ENCODE measurements around the gene SRSF11.
A peak's percentile ranks its signal among the peaks of the same experiment; 100 is the strongest.

Gene SRSF11

DNA sequence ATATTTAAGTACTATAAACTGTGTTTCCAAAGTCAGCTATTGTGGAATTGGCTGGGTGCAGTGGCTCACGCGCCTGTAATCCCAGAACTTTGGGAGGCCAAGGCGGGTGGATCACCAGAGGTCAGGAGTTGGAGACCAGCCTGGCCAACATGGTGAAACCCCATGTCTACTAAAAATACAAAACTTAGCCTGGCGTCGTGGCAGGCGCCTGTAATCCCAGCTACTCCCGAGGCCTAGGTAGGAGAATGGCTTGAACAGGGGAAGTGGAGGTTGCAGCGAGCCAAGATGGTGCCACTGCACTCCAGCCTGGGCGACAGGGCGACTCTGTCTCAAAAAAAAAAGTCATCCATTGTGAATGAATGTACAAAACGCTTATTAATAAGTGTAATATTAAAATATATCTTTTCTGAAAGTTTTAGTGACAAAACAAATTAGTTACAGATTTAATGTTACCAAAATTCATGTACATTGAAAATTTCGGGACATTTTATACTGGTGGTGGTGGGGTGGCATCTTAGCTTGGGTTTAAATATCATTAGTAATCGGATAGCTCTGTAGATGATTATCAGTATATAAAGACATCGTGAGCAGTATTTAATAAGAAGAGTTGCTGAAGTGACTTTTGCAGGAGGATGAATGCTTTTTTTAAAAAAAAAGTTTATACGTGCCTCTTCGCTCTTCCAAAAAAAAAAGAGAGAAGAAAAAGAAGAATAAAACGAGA, 503 bp upstream of the SRSF11 start:
- no peak for DNase-seq (ENCODE audit: low read depth)

DNA sequence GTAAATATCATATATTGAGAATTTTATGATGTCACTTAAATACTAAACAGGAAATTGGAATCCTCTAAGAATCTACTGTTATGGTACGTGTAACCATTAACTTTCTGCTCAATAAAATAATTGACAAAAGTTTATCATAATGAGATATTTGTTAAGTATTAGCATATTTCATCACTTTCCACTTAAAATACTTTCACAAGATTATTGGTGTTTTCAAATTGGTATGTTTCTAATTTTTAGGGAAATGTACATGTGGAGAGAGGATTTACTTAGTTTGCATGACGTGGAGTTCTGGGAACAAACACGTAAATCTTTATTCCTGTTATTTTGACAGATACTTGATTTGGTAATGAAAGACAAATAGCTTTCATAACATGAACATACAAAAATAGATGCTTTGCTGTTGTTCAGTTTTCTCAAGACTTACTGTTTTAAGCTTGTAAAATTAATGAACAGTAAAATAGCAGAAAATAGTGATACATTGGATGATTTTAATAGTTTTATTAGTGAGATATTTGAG, 1.6 kb downstream of the SRSF11 start:
- no peak for DNase-seq (ENCODE audit: low read depth)

DNA sequence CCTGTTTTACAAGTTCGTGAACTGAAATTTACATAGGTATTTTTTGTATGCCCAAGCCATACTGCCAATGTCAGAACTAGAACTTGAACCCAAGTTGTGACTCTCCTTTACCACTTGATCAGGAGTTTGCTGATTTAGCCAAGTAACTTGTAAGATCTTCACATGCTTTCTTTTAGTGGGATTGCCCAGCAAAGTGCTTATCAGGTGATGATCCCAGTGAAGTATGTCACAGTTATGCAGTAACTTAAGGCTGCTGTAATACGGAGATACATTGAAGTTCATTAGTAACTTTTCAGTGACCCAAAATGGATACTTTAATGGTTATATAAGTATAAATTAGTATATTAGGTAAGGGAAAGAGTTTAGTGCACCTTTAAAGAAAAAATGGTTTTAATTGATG, 3.8 kb downstream of the SRSF11 start:
- no peak for DNase-seq (ENCODE audit: low read depth)

DNA sequence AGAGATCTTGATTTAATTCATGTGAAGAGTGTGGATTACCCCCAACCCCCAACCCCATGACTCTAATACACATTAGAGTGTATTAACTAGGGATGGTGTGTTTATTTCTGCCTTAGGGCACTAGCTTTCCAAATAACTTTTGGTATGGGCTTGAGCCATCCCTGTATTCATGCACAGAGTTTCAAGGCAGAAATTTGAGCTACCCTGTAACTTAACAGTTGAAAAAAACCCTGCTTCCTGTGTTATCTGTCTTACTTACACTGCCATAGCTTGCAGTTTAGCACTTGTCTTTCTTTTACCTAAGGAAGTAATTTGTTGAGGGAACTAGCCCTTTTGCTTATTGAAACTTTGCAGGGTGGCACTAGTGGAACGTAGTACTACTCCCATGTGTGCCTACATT, 6.3 kb downstream of the SRSF11 start:
- DNase-seq (ENCODE audit: low read depth) = peak; percentile 29

DNA sequence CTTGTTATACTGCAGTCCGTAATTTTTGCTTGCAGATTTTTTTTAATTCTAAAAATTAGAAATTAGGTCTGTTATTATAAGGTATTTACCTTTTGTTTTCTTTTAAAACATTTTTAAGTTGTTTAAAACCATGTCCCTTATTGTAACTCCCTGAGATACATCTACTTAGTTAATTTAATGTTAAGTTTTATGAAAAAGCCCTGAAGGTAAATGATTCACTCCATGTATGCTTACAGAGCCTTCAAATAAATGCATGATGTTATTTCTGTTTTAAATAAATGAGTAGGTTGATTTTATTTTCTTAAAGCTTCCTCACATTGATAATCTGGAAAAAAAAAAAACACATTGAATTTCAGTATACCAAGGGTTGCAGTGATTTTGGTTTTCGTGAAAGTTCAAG, 7.5 kb downstream of the SRSF11 start:
- no peak for DNase-seq (ENCODE audit: low read depth)

DNA sequence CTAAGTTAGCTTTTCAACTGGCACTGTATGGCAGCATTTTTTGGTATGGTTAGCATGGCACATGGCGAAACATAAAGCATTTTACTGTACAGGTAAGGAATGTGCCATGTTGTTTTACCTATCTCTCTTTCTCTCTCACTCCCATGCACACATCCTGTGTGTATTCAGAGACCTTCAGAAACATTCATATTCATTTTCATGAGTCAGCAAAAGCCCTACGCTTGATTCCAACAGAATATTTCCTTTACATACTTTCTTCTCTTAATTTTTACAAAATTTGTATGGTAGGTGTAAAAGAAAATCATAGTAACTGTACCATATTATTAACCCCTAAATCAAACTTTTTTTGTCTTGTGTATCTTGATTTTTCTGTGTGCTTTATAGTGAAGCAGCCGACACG, 10.3 kb downstream of the SRSF11 start:
- no peak for DNase-seq (ENCODE audit: low read depth)

DNA sequence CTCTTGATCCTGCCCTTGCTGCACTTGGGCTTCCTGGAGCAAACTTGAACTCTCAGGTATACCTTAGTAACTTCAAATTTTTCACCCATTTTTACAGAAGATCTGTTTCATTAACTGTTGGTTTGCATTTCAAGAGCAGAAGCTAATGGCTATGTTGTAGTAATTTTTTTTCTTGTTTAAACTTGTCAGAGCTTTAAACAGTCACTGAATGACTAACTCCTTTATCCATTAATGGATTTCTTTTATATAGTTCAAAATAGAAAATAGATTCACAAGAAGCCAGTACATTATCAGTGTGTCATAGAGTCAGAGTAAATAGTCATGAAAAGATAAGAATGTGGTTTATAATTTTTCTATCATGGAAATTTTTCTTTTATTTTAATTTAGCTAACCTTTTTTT, 13.6 kb downstream of the SRSF11 start:
- no peak for DNase-seq (ENCODE audit: low read depth)

DNA sequence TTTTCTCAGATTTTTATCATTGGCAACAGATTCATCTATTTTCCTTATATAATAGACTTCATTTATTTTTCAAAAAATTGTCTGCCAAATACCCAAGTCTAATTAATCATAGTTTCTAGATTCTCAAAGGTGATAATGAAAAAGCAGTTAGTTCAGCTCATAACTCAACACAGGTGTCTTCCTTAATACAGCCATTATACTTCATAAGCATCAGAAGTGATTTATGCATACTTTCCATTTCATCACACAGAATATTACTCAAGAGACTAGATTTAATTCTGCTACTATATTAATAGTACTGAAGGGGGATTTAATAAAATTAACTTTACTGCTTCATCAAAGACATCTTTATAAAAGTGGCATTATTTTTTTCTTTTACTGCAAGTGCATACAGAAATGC, 18.8 kb downstream of the SRSF11 start:
- no peak for DNase-seq (ENCODE audit: low read depth)

DNA sequence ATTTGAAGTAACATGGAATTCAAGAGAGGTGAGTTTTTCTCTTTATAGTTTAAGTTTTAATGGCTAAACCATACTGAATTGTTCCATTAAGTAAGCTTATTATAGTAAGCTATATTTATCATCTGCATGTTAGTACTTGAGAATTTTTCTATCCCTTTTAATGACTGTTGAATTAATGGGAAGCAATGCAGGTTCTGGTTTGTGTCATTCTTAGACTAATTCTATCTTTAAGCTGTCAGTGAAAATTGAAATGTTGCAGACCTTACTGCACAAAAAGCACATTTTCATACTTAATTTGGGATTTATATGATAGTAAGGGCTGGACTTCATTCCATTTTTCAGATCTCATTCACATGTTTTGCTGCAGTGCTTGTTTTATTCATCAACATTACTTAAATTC, 25.9 kb downstream of the SRSF11 start:
- DNase-seq (ENCODE audit: low read depth) = no peak

DNA sequence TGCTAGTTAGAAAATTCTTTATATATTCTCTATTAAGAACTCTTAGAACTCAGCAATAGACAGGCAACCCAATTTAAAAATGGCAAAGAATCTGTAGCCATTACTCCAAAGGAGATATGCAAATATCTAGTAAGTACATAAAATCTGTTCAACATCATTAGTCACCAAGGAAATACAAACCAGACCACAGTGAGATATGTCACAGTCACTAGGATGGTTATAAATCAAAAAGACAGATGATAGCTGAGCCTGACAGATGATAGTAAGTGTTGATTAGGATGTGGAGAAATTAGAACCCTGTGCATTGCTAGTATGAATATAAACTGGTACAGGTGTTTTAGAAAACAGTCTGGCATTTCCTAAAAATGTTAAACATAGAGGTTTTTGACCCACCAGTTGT, 26.6 kb downstream of the SRSF11 start:
- DNase-seq (ENCODE audit: low read depth) = peak; percentile 17

DNA sequence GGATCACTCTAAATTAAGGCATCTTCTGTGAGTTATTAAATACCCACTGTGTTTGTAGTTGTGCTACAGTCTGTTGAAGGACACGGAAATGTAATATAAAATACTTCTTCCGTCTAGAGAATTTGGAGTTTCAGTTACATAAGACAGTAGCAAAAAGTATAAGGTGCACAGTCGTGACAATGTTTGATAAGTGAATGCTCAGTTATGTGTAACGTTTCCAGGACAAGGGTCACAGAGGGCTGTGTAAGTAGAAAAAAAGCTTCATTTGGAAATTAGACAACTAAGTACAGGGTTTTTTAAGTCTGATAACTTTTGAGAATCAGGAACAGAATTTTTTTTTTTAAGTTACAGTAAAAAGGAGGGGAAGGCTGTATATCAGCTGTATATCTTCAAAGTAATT, 27.5 kb downstream of the SRSF11 start:
- no peak for DNase-seq (ENCODE audit: low read depth)

DNA sequence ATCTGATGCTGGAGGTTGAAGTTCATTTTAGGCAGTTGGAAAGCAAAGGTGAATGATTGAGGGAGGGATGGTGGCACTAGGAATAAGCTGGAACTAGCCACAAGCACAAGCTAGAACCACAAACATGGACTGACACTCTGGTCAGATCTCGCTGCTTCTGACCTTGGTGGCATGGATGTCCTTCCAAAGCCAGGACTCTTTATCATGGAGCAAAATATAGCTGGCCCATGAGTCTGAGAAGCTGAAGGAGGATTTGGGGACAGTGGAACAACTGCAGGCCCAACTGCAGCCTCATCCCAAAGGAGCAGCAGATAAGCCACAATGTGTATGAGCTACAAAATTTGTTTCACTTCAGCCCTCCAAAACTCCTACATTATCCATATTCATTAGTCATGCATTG, 35.5 kb downstream of the SRSF11 start:
- no peak for DNase-seq (ENCODE audit: low read depth)

DNA sequence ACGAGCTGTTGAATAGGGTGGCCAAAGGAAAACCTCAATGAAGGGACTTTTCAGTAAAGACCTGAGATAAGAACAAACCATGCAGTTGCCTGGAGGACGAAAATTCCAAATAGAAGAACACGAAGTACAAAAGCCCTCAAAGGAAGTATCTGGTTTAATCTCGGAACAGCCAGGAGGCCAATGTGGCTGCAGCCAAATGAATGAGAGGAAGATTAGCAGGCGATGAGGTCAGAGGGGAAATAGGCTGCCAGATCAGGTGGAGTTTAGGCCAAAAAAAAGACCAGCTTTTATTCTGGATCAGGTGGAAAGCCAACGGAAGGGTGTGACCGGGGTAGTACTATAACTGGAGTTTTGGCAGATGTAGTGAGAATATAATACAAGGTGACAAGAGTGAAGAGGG, 43.7 kb downstream of the SRSF11 start:
- DNase-seq (ENCODE audit: low read depth) = no peak

DNA sequence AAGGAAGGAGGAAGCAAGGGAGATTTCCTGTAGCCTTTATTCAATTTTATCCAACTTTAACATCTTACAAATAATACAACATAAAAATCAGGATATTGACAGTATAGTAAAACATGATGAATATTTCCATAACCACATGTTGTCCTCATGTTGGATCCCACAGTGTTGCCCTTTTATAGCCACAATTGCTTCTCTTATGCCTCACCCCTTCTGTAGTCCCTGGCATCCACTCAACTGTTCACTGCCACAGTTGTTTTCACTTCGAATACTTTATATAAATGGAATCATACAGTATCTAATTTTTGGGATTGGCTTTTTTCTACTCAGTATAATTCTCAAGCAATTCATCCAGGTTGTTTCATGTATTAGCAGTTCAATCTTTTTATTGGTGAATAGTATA, 44.8 kb downstream of the SRSF11 start:
- peak; percentile 6 for DNase-seq (ENCODE audit: low read depth)

DNA sequence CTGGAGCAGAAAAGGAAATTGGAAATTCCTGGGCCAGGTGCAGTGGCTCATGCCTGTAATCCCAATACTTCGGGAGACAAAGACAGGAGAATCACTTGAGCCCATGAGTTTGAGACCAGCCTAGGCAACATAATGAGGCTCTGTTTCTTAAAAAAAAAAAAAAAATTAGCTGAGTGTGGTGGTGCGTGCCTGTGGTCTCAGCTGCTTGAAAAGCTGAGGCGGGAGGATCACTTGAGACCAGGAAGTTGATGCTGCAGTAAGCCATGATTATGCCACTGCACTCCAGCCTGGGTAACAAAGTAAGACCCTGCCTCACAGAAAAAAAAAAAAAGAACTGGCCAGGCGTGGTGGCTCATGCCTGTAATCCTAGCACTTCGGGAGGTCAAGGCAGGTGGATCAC, 56.7 kb downstream of the SRSF11 start:
- no peak for DNase-seq (ENCODE audit: low read depth)

DNA sequence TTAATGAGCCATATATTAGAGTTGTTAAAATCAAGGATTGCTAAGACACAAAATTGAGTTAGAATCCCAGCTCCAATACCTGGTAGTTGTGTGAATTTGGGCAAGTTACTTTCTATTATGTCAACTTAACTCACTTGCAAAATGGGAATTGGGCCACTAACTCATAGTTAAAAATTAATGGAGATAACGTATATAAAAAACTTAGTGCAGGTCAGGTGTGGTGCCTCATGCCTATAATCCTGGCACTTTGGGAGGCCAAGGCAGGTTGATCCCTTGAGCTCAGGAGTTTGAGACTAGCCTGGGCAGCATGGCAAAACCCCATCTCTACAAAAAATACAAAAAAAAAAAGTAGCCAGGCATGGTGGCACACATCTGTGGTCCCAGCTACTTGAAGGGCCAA, 57.5 kb downstream of the SRSF11 start:
- DNase-seq (ENCODE audit: low read depth) = no peak

DNA sequence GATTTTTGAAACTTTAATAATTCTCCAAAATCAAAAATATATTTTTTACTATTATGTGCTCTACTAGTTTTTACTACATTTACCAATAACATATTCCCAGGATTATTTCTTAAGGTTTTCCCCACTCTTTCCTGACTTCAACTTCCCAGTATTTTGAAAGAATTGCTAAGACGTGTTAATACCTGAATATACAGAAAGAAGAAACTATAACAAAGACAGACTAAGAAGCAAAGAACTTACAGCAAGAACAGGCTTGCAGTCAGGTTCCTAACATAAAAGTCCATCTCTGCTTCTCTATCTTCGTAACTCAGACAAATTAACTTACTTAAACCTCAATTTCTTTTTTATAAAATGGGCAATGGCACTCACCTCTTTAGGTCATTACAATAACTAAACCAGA, 63.2 kb downstream of the SRSF11 start:
- DNase-seq (ENCODE audit: low read depth) = no peak

DNA sequence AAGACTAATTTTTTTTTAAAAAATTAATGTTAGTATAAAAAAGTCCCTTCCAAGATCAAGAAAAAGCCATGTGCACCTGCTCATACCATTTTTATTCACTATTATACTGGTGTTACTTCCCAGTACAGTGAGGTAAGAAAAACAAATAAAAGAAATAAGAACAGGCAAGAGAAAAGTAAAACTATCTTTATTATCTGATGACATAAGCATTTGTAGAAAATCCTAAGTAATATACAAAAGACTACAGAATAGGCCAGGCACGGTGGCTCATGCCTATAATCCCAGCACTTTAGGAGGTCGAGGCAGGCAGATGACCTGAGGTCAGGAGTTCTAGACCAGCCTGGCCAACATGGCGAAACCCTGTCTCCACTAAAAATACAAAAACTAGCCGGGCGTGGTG, 65.3 kb downstream of the SRSF11 start:
- no peak for DNase-seq (ENCODE audit: low read depth)

DNA sequence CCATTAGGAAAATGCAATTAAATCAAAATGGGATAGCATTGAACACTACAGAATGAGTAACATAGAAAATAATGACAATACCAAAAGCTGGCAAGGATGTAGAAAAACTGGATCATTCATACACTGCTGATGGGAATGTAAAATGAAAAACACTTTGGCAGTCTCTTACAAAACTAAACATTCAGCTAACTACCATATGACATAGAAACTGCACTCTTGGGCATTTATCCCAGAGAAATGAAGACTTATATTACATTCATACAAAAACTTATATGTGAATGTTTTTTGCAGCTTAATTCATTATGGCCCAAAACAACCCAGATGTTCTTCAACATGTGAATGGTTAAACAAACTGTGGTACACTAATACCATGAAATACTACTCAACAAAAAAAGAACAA, 67.0 kb downstream of the SRSF11 start:
- no peak for DNase-seq (ENCODE audit: low read depth)

DNA sequence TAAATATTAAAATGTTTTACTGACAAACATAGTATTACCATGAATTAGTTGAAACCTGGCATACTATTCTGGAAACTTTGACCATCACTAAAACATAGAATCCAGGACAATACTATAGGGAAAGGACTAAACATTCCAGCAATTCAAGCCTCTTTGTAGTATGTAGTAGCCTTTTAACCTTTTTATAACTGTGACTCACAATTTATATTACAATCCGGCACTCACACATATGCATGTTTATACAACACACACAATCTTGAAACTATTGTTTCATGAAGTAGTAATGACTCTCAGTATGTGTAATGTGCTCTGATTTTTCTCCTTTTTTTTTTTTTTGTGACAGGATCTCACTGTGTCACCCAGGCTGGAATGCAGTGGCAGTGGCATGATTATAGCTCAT, 69.0 kb downstream of the SRSF11 start:
- peak; percentile 61 for DNase-seq (ENCODE audit: low read depth)

DNA sequence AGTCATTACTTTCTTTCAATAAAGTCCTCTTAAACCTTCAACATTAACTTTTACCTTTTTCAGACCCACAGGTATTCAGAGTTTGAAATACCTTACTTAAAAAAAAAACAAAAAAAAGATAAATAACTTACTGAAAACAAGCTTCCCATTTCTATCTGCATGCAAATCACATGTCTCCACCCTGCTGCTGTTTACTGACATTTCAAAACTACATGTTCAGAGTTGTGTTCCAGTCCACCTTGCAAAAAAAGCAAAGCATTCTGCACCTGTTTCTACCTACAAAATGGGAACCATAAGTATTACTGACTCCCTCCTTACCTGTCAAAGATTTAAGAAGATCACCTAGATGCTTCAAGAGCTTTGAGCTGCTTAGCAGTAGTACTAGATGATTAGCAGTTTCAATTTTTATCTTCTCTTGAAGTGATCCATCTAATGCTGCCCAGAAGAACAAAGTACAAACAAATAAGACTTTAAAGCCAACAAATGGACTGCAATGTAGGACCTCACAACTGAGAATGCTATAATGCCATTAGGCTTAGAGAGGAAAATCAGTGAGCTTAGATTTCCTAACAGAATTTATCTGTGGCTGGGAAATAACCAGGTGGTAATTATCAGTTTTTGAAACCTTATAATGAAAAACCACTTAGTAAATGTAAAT, 72.1 kb downstream of the SRSF11 start:
- DNase-seq (ENCODE audit: low read depth) = no peak

DNA sequence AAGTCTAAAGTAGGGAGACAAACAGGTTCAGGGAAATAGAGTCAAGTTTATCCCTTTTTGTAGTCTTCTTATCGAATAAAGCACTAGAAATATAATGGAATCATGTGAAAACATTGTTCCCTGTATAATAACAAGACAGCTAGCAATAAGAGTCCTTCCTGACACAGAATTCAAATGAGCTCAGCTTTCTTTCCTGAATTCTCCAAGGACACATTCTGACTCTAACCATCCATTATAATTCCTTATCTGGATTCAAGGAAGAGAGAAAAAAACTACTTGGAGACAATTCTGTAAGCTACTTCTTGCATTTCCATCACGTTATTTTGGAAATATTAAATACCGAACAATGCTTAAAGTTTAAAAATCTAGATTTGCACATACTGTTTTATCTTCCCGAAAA, 74.6 kb downstream of the SRSF11 start:
- no peak for DNase-seq (ENCODE audit: low read depth)

DNA sequence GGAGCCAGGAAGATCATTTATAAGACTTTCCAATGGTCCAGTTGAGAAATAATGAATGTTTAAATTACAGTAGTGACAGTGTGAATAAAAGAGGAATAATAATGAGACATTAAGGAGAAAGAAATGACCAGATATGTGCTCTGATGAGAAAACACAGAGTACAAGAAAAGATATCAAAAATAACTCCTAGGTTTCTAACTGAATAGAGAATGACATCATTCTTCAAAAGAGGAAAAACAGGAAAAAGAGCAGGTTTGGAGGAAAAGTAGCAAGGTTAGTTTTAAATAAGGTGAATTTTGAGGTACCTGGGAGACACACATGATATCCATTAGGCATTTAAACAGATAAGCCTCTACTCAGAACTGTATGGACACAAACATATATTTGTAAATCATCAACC, 78.3 kb downstream of the SRSF11 start:
- no peak for DNase-seq (ENCODE audit: low read depth)
